ENCODE results near the gene GYS1.

GRCh38 chr19:48969276-48970138, 23.6 kb downstream of the GYS1 start:
- TF ChIP-seq CTCF (conservative IDR thresholded peaks at IDR 0.05; ENCODE audit: low read depth, low read length), result no peak
- no peak for TF ChIP-seq EZH2phosphoT487 (IDR thresholded peaks at IDR 0.05; ENCODE audit: borderline replicate concordance, low read length)
- TF ChIP-seq EZH2 (IDR thresholded peaks at IDR 0.05; ENCODE audit: low read length, unreplicated experiment), result no peak

Measured in PC-3 (cell line).